Left lung (tissue), 10 donors: ENCODE results near the gene NME7. TPM values are rescaled to one million over a fixed set of nuclear protein-coding genes. Genes with fewer than 3 reads are reported as not detected.

ENCODE experiments used
- ATAC-seq: fragments of 200-7000 bp; cut with Tn5 transposase; one replicate; pipeline ENCODE4 v1.9.1; 2020; ENCODE audit warnings: moderate library complexity
- DNase-seq, 4 donors: peaks; one replicate each; pipeline ENCODE4 v3.0.0-alpha.2; 2013 to 2020
- H3K27ac ChIP-seq, 2 donors: fragments of 200-600 bp; sonication (generic) in 1 of 2; one replicate each; pipeline versions ENCODE4 v1.5.0 to v1.8.0; 2020 to 2021
- H3K27me3 ChIP-seq, 2 donors: fragments of 200-600 bp; sonication (generic) in 1 of 2; one replicate each; pipeline versions ENCODE4 v1.5.0 to v1.8.0; 2020 to 2021
- H3K36me3 ChIP-seq, 2 donors: fragments of 200-600 bp; sonication (generic) in 1 of 2; one replicate each; pipeline versions ENCODE4 v1.5.0 to v1.8.0; 2020 to 2021
- H3K4me1 ChIP-seq, 2 donors: fragments of 200-600 bp; one replicate each; pipeline ENCODE4 v1.8.0; 2021
- H3K4me3 ChIP-seq, 2 donors: fragments of 200-600 bp; sonication (generic) in 1 of 2; one replicate each; pipeline versions ENCODE4 v1.5.0 to v1.8.0; 2020 to 2021; ENCODE audit warnings: mild to moderate bottlenecking in 1 of 2
- H3K9me3 ChIP-seq, 2 donors: fragments of 200-600 bp; sonication (generic) in 1 of 2; one replicate each; pipeline versions ENCODE4 v1.5.0 to v1.8.0; 2020 to 2021
- CTCF ChIP-seq, 2 donors: fragments of 200-600 bp; sonication (generic) in 1 of 2; IDR thresholded peaks; one replicate each; pipeline versions ENCODE4 v1.5.0 to v1.8.0; 2021; ENCODE audit warnings: antibody characterized with exemption in 2 of 2
- intact Hi-C, 2 donors: fragments of 100-400 bp; cut with DNase I; formaldehyde crosslinking; loops; one replicate each; pipeline versions ENCODE4 v1.11.2 to v1.14.2; 2022
- polyA plus RNA-seq, 6 donors: library from polyadenylated mRNA; unstranded; fragments of 120-200 nt; gene quantifications; one replicate each; pipeline ENCODE4 v1.2.1, GENCODE V29; 2013; ENCODE audit not compliant: insufficient read length in 6 of 6
- total RNA-seq, 2 donors: library from RNA; stranded (reverse); fragmentation: NEBNext Ultra II Directional; extraction: Animal tissue kit (Norgen Biotek cat#: 25700); gene quantifications; one replicate each; pipeline ENCODE4 v1.2.1, GENCODE V29; 2021
- donor health status: DM: no; HTN: yes; CAD: no.
- donor health status: DM: no; HTN: no; CAD: no.

NME7 gene
- total and polyA plus RNA-seq, 8 donors = 13.6 to 77.6 (median 59.3) TPM

GRCh38 chr1:169392406-169392805, 24.8 kb upstream of the NME7 start:
- ATAC-seq = no peak
- no peak overlapping the region for H3K4me3 ChIP-seq

GRCh38 chr1:169390303-169390702, 22.7 kb upstream of the NME7 start:
- intact Hi-C loops = no loop called here
- DNase-seq (no peak), ATAC-seq (no peak)
- Histone ChIP-seq H3K4me3 (no peak overlapping the region), H3K27ac (no peak overlapping the region), H3K36me3 (peaks cover 0 to 92% of the 10 kb centered on the region in 2 donors), H3K4me1 (no peaks in the 10 kb centered on the region), H3K9me3 (no peaks in the 10 kb centered on the region), H3K27me3 (no peaks in the 10 kb centered on the region)
- no peak for TF ChIP-seq CTCF (IDR thresholded peaks at IDR 0.05)

More at GRCh38 chr1:169392406-169392805, 24.8 kb upstream of the NME7 start:
- no peak for DNase-seq
- H3K36me3 ChIP-seq = peaks cover 0 to 83% of the 10 kb centered on the region in 2 donors
- TF ChIP-seq CTCF (IDR thresholded peaks at IDR 0.05) = no peak
- no peak overlapping the region for H3K27ac ChIP-seq
- no peaks in the 10 kb centered on the region for H3K27me3 ChIP-seq
- H3K9me3 ChIP-seq = no peaks in the 10 kb centered on the region
- intact Hi-C loops = no loop called here
- H3K4me1 ChIP-seq = no peaks in the 10 kb centered on the region

GRCh38 chr1:169387399-169387798, 19.8 kb upstream of the NME7 start:
- H3K27me3 ChIP-seq = no peaks in the 10 kb centered on the region
- H3K27ac ChIP-seq = no peak overlapping the region
- H3K36me3 ChIP-seq = peaks cover 0 to 96% of the 10 kb centered on the region in 2 donors
- intact Hi-C loops = no loop called here
- ATAC-seq (no peak), DNase-seq (no peak)
- H3K9me3 ChIP-seq = no peaks in the 10 kb centered on the region
- no peak overlapping the region for H3K4me3 ChIP-seq
- no peaks in the 10 kb centered on the region for H3K4me1 ChIP-seq
- no peak for TF ChIP-seq CTCF (IDR thresholded peaks at IDR 0.05)

- intact Hi-C loops = no loop called here
- TF ChIP-seq CTCF (IDR thresholded peaks at IDR 0.05) = no peak
- ATAC-seq = no peak
These were observed 15.9 kb upstream of the NME7 start for GRCh38 chr1:169383449-169383848.

GRCh38 chr1:169381162-169381561, 13.6 kb upstream of the NME7 start:
- H3K27ac ChIP-seq = no peak overlapping the region
- H3K4me3 ChIP-seq = no peak overlapping the region
- H3K9me3 ChIP-seq = no peaks in the 10 kb centered on the region
- H3K36me3 ChIP-seq = peaks cover 0 to 94% of the 10 kb centered on the region in 2 donors
- no peak for DNase-seq
- H3K4me1 ChIP-seq = no peaks in the 10 kb centered on the region
- intact Hi-C loops = no loop called here
- no peak for ATAC-seq
- no peak for TF ChIP-seq CTCF (IDR thresholded peaks at IDR 0.05)
- H3K27me3 ChIP-seq = no peaks in the 10 kb centered on the region

More at GRCh38 chr1:169383449-169383848, 15.9 kb upstream of the NME7 start:
- Histone ChIP-seq H3K9me3 (no peaks in the 10 kb centered on the region), H3K27ac (no peak overlapping the region), H3K4me1 (no peaks in the 10 kb centered on the region), H3K27me3 (no peaks in the 10 kb centered on the region), H3K36me3 (peaks cover 0 to 93% of the 10 kb centered on the region in 2 donors), H3K4me3 (no peak overlapping the region)
- DNase-seq = no peak
